Ectodermal cell (in vitro differentiated cells): Measurements from ENCODE around the gene FAM229B.
"Not testable (repeated sequence)": the region's sequence is repeated elsewhere in the genome, so short reads cannot be mapped to it uniquely, and the experiment has no call there.

Experiments
- H3K27ac ChIP-seq: 2 replicates; pipeline ENCODE4 v1.7.0; 2013; ENCODE audit warnings: mild to moderate bottlenecking, low read depth, low read length; ENCODE audit not compliant: insufficient read depth, poor library complexity, severe bottlenecking
- H3K27me3 ChIP-seq: 2 replicates; pipeline ENCODE4 v1.7.0; 2013; ENCODE audit warnings: mild to moderate bottlenecking, low read length; ENCODE audit not compliant: insufficient read depth, control insufficient read depth, poor library complexity, severe bottlenecking
- H3K36me3 ChIP-seq: one replicate; pipeline ENCODE4 v1.7.0; 2013; ENCODE audit warnings: low read length; ENCODE audit not compliant: control insufficient read depth, insufficient read depth
- H3K4me1 ChIP-seq: one replicate; pipeline ENCODE4 v1.7.0; 2013; ENCODE audit warnings: low read length; ENCODE audit not compliant: control insufficient read depth, insufficient read depth
- H3K4me3 ChIP-seq: 2 replicates; pipeline ENCODE4 v1.7.0; 2013; ENCODE audit warnings: low read depth, low read length, control low read depth; ENCODE audit not compliant: insufficient read depth
- H3K9me3 ChIP-seq: 2 replicates; pipeline ENCODE4 v1.7.0; 2013; ENCODE audit warnings: mild to moderate bottlenecking, low read length, moderate library complexity; ENCODE audit not compliant: control insufficient read depth
- WGBS, 2 experiments: methylation state at CpG; one replicate each; pipeline ENCODE4 v1.1.7; 2013; ENCODE audit warnings: missing lambda C conversion rate in 2 of 2; 5-methylcytosine and 5-hydroxymethylcytosine counted together

The FAM229B gene

GRCh38 chr6:112044856-112045255 lies 42.5 kb upstream of the FAM229B start:
- H3K27me3 ChIP-seq, result no peaks in the 10 kb centered on the region
- WGBS, 2 experiments, result 88 to 94% methylated on average over 3 of the region's 3 CpGs
- H3K4me3 ChIP-seq, result no peak overlapping the region
- H3K9me3 ChIP-seq, result peaks cover 3% of the 10 kb centered on the region
- H3K4me1 ChIP-seq, result no peaks in the 10 kb centered on the region
- H3K27ac ChIP-seq, result no peak overlapping the region
- no peaks in the 10 kb centered on the region for H3K36me3 ChIP-seq

DNA sequence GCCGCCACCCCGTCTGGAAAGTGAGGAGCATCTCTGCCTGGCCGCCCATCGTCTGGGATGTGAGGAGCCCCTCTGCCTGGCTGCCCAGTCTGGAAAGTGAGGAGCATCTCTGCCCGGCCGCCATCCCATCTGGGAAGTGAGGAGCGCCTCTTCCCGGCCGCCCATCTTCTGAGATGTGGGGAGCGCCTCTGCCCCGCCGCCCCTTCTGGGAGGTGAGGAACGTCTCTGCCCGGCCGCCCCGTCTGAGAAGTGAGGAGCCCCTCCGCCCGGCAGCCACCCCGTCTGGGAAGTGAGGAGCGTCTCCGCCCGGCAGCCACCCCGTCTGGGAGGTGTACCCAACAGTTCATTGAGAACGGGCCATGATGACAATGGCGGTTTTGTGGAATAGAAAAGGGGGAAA lies 39.9 kb upstream of the FAM229B start:
- not testable (repeated sequence) for H3K27ac ChIP-seq, H3K4me1 ChIP-seq, H3K9me3 ChIP-seq, H3K27me3 ChIP-seq, H3K36me3 ChIP-seq, H3K4me3 ChIP-seq
- 96 to 98% methylated on average over 25 of the region's 25 CpGs for WGBS, 2 experiments

- no peaks in the 10 kb centered on the region for H3K36me3 ChIP-seq
- H3K27ac ChIP-seq, result no peak overlapping the region
- H3K9me3 ChIP-seq, result peaks cover 3% of the 10 kb centered on the region
- H3K27me3 ChIP-seq, result no peaks in the 10 kb centered on the region
- WGBS, 2 experiments, result 93 to 94% methylated on average over 6 of the region's 6 CpGs
- no peak overlapping the region for H3K4me3 ChIP-seq
- no peaks in the 10 kb centered on the region for H3K4me1 ChIP-seq
These were observed 38.2 kb upstream of the FAM229B start for GRCh38 chr6:112049026-112049799.

DNA sequence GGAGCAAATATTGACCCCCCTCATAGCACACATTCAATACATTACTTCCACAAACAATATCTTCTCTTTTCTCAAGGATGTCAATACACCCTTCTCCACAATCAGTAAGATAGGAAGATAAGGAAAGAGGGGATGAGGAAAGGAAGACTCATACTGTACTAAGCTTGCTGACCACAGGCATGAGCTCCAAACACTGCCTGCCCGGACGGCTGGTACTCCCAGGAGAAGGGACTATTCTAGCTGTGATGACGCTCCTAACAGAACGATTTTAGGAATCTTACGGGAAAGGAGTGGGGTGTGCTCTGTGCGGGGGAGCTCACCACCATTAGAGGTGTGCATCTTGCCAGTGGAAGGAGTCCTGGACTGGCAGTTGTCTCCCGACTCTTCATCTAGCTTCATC lies 37.4 kb upstream of the FAM229B start:
- H3K36me3 ChIP-seq, result no peaks in the 10 kb centered on the region
- H3K27me3 ChIP-seq, result no peaks in the 10 kb centered on the region
- H3K4me1 ChIP-seq, result no peaks in the 10 kb centered on the region
- H3K9me3 ChIP-seq, result peaks cover 3% of the 10 kb centered on the region
- WGBS, 2 experiments, result 94 to 96% methylated on average over 7 of the region's 7 CpGs
- no peak overlapping the region for H3K4me3 ChIP-seq
- no peak overlapping the region for H3K27ac ChIP-seq

- Histone ChIP-seq H3K4me3 (no peak overlapping the region), H3K36me3 (no peaks in the 10 kb centered on the region), H3K27me3 (no peaks in the 10 kb centered on the region), H3K27ac (no peak overlapping the region), H3K9me3 (peaks cover 3% of the 10 kb centered on the region), H3K4me1 (no peaks in the 10 kb centered on the region)
- WGBS, 2 experiments, result 95% methylated on average over 5 of the region's 5 CpGs
These were observed 37.0 kb upstream of the FAM229B start for GRCh38 chr6:112050429-112050828.

GRCh38 chr6:112051251-112051740 lies 36.1 kb upstream of the FAM229B start:
- H3K27me3 ChIP-seq, H3K9me3 ChIP-seq, H3K4me1 ChIP-seq, H3K4me3 ChIP-seq, H3K27ac ChIP-seq, H3K36me3 ChIP-seq: not testable (repeated sequence)
- WGBS, 2 experiments, result 98 to 99% methylated on average over 3 to 4 of the region's 4 CpGs

DNA sequence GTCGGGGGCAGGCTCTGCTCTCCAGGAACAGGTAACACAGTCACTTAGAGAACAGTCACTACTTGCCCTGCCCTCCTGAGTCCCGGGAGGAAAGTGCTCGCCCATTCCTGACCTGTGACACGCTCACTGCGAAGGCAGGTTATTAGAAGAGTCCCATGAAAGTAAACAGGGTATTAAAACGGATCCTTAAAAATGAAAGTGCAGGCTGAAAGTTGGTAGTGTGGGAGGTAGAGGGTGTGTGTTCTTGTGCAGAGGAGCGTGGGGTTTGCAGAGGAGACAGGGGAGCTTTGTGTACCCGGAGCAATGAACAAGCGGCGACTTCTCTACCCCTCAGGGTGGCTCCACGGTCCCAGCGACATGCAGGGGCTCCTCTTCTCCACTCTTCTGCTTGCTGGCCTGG lies 33.4 kb upstream of the FAM229B start, which contains the start of gene CCN6:
CCN6 (plus strand) TSS at position 104 of the 400 bp plus-strand sequence; CDS start at position 358, 254 bp downstream.
- H3K27ac ChIP-seq, result no peak within 1 kb of the TSS
- no peak within 1 kb of the TSS for H3K4me3 ChIP-seq
- no peaks in the 10 kb centered on the region for H3K27me3 ChIP-seq
- no peaks in the 10 kb centered on the region for H3K9me3 ChIP-seq
- 92% methylated on average over 12 of the region's 12 CpGs for WGBS, 2 experiments
- H3K36me3 ChIP-seq, result no peaks in the 10 kb centered on the region
- H3K4me1 ChIP-seq, result no peaks in the 10 kb centered on the region

DNA sequence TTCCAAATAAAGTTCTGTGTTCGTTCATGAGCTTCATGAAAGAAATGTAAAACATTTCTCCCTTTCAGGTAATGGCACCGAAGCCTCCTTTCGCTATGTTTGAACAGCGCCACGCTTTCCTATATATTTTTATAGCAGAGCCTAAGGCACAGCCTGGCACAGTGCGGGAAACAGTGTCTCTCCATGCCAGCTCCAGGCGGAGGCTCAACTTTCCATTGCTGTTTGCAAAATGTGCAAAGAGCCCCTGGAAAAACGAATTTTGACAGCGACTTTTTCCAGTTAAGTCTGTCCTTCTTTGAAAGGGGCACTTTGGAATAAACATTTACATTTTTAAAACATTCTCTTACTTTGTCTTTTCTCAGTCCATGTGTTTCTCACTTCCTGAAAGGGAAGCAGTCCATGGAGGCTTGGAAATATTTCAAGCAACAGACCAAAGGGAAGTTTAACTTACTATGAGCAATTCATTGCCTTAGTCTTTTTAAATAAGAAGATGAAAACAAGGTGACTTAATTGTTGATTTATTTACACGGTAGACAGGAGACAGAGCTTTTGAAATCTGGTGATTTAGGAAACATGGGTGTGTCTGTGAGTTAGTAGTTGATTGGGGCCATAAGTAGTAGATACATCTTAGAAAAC lies 32.7 kb upstream of the FAM229B start:
- Histone ChIP-seq H3K9me3 (no peaks in the 10 kb centered on the region), H3K27ac (no peak overlapping the region), H3K36me3 (no peaks in the 10 kb centered on the region), H3K4me3 (no peak overlapping the region), H3K27me3 (no peaks in the 10 kb centered on the region), H3K4me1 (no peaks in the 10 kb centered on the region)
- WGBS, 2 experiments, result 92% methylated on average over 10 of the region's 10 CpGs

GRCh38 chr6:112058243-112059032 lies 29.0 kb upstream of the FAM229B start:
- Histone ChIP-seq H3K27ac (no peak overlapping the region), H3K9me3 (no peaks in the 10 kb centered on the region), H3K4me1 (no peaks in the 10 kb centered on the region), H3K27me3 (no peaks in the 10 kb centered on the region), H3K36me3 (no peaks in the 10 kb centered on the region), H3K4me3 (no peak overlapping the region)
- 91 to 92% methylated on average over 4 of the region's 4 CpGs for WGBS, 2 experiments

DNA sequence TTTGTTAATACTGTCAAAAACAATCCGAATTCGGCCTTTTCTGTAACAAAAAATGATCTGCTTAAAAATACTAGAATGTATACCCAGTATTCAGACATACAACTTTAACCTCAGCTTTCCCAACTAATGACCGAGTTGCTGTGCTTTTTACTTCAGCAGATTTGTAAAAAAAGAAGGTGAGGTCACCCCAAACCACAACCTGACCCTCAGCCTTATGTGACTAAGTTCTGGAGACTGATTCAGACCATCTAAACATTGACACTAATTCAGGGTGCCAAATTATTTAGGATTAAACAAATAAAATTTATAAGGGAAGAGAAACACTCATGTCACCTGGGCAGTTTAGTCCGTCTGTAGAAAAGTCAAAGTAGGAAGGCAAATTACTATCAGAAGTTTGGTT lies 25.8 kb upstream of the FAM229B start:
- Histone ChIP-seq H3K27me3 (no peaks in the 10 kb centered on the region), H3K27ac (no peak overlapping the region), H3K36me3 (no peaks in the 10 kb centered on the region), H3K4me1 (no peaks in the 10 kb centered on the region), H3K9me3 (no peaks in the 10 kb centered on the region), H3K4me3 (no peak overlapping the region)
- 95 to 98% methylated on average over 4 of the region's 4 CpGs for WGBS, 2 experiments
